Measurements from ENCODE around the gene RTN4R. TPM values are rescaled to one million over a fixed set of nuclear protein-coding genes. Genes with fewer than 3 reads are reported as not detected.

The RTN4R gene
- total and polyA plus RNA-seq, 9 of the 15 experiments (the other 6 are each of a cell fraction or from before 2014, with no cell fraction given) = 0.04 to 2.8 (median 1.4) TPM; not detected in 3

GRCh38 chr22:20241579-20242392, 26.3 kb downstream of the RTN4R start (continued):
- 0 out of 4 replicates have a peak, but pooled peaks of 1 of the 2 experiments have one; percentile 58 for TF ChIP-seq MLX (CRISPR knock-in tag; conservative IDR thresholded peaks at IDR 0.05)
- TF ChIP-seq NR4A1 (CRISPR knock-in tag; IDR thresholded peaks at IDR 0.05) = no peak
- TF ChIP-seq NR4A1 (tag; IDR thresholded peaks at IDR 0.05) = no peak
- TF ChIP-seq DIDO1 (tag; IDR thresholded peaks at IDR 0.05; ENCODE audit: low read depth) = no peak
- TF ChIP-seq PHF21A (IDR thresholded peaks at IDR 0.05; ENCODE audit: borderline replicate concordance, low read depth) = no peak
- TF ChIP-seq ASH1L (IDR thresholded peaks at IDR 0.05; ENCODE audit: borderline replicate concordance, low read depth, partially characterized antibody) = no peak
- TF ChIP-seq SAP30 (IDR thresholded peaks at IDR 0.05; ENCODE audit: borderline replicate concordance, insufficient read depth, low read depth, low read length, poor library complexity, severe bottlenecking) = no peak

- H4K20me1 ChIP-seq (replicated peaks; ENCODE audit: control insufficient read depth, insufficient read depth, low read length) = peaks cover 57% of the 10 kb centered on the region
- TF ChIP-seq FUS (optimal IDR thresholded peaks at IDR 0.05; ENCODE audit: low read depth, low read length) (no peak), TAF15 (IDR thresholded peaks at IDR 0.05; ENCODE audit: low read depth, low read length) (peak; percentile 73; the same call in 1 of the 2 replicates), MYC (IDR thresholded peaks at IDR 0.05; ENCODE audit: low read depth, low read length) (no peak), MYC (CRISPR knock-in tag; IDR thresholded peaks at IDR 0.05; ENCODE audit: borderline replicate concordance, low read depth) (0 out of 2 replicates have a peak, but pooled peaks have one; percentile 57), RBBP5 (IDR thresholded peaks at IDR 0.05; ENCODE audit: borderline replicate concordance, insufficient read depth, low read length, poor library complexity, severe bottlenecking) (peak; percentile 10), MED1 (CRISPR knock-in tag; IDR thresholded peaks at IDR 0.05; ENCODE audit: borderline replicate concordance) (no peak), RBM14 (IDR thresholded peaks at IDR 0.05; ENCODE audit: borderline replicate concordance, insufficient read depth, low read depth, low read length) (0 out of 2 replicates have a peak, but pooled peaks have one; percentile 76)
- no peaks in the 10 kb centered on the region for H3K79me2 ChIP-seq (ENCODE audit: control insufficient read depth, insufficient read depth, low read length)
- H3K4me1 ChIP-seq (replicated peaks in 1 of 2; ENCODE audit: control insufficient read depth in 2 of 2, insufficient read depth in 2 of 2, low read length in 2 of 2) = peaks cover 16 to 95% of the 10 kb centered on the region in 2 experiments; a peak in 3 of 5 replicates
- no peak for ATAC-seq
- H2AFZ ChIP-seq (ENCODE audit: low read depth, low read length) = peak overlapping the region; percentile 9; the same call in 1 of the 2 replicates
- no peak for FAIRE-seq
- peak overlapping the region in 1 of 2 experiments; percentile 59; a peak in 2 of 4 replicates for H3K9ac ChIP-seq (ENCODE audit: insufficient read depth in 1 of 2, low read depth in 2 of 2, low read length in 2 of 2)
- ChIA-PET CTCF (ENCODE audit: low intra/inter-chr PET ratio) (interaction anchor here (1.0 kb wide), 1 partner anchor 28 kb away, joined by 7 read pairs; no protein-coding TSS in a partner anchor), POLR2A (interaction anchor here (1.0 to 4.4 kb wide), 4 partner anchors 13 to 59 kb away, joined by 4 to 27 read pairs (median 14); no protein-coding TSS in a partner anchor)
- intact Hi-C loops (cut with micrococcal nuclease) (no loop called here), in situ Hi-C loops (cut with MboI) (no loop called here)
- BruUV-seq (replicated peaks) = no TSS peak
- no peaks in the 10 kb centered on the region for H3K36me3 ChIP-seq (ENCODE audit: control insufficient read depth, insufficient read depth, low read length)
- no peak for DNase-seq (ENCODE audit: extremely low read depth in 1 of 4, low spot score in 3 of 4)
- no peaks in the 10 kb centered on the region for H3K9me3 ChIP-seq (replicated peaks; ENCODE audit: control insufficient read depth, insufficient read depth, low read depth, low read length)
- H3K27ac ChIP-seq (ENCODE audit: extremely low read depth, low read depth, low read length) = no peak overlapping the region
- 35% methylated on average over 8 of the region's 8 CpGs for WGBS (ENCODE audit: insufficient coverage, low coverage, missing lambda C conversion rate)
- no peak overlapping the region for H3K4me2 ChIP-seq (ENCODE audit: insufficient read depth, low read length)
- H3K9me1 ChIP-seq (ENCODE audit: control insufficient read depth, insufficient read depth, low read length) = peaks cover 11% of the 10 kb centered on the region
- peaks cover 30 to 98% of the 10 kb centered on the region in 2 experiments; a peak in 4 of 5 replicates for H3K27me3 ChIP-seq (ENCODE audit: control insufficient read depth in 2 of 2, insufficient read depth in 2 of 2, low read length in 2 of 2)
- H3K4me3 ChIP-seq = no peak overlapping the region
Observed at GRCh38 chr22:20240900-20241299, 27.2 kb downstream of the RTN4R start.

All from K562 (cell line).